Measurements from ENCODE around the gene PVALB.

GRCh38 chr22:36830601-36831000 lies 13.8 kb upstream of the PVALB start:
- no peak for TF ChIP-seq CTCF (IDR thresholded peaks at IDR 0.05; ENCODE audit: low read length)
- TF ChIP-seq EZH2 (optimal IDR thresholded peaks at IDR 0.05; ENCODE audit: low read depth, low read length), result no peak
